GM18520 (cell line): Measurements from ENCODE around the gene AP4S1.
"Not testable (repeated sequence)": the region's sequence is repeated elsewhere in the genome, so short reads cannot be mapped to it uniquely, and the experiment has no call there.

Source experiments
- ATAC-seq: cut with Tn5 transposase; IDR thresholded peaks from one replicate; pipeline ENCODE4 v1.9.1; 2021; ENCODE audit not compliant: unreplicated experiment

Gene AP4S1

DNA sequence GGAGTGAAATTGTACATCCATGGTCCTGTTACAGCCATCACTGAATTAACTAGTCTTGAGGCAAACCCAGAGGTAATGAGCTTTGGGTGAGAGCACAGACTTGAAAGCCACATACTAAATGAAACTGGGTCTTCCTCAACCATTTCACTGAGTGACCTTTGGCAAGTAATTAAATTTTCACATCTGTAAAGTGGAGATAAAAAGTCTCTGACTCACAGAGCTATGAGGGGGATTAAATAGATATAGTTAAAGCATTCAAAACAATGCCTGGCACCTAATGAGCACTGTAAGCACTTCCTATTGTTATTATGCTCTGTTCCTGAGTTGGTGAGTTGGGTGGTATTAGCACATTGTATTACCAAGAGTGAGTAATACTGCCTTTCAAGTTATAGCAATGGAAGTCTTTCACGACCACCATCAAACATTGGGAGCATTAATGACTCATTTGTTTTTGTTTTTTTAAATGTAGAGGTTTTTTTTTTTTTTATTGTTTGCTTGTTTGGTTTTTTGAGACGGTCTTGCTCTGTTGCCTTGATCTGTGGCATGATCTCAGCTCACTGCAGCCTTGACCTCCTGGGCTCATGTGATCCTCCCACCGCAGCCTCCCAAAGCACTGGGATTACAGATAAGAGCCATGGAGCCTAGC, 13.2 kb downstream of the AP4S1 start:
- ATAC-seq: no peak

DNA sequence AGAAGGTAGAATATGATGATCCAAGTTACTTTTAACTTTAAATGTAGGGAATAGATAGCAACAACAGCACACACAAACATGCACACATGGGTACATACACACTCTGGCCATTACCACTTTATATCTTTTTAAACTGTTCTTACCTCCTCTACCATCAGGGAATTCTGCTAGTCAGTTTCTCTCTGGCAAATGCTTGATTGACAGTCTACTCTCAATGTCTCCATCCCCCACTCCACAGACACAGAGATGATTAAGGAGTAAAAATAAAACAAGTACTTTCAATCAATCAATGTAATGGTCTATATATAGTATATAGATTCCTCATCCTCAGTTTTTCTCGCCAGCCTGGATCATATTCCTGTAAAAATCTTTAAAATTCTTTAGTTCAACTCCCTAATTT, 16.9 kb downstream of the AP4S1 start:
- no peak for ATAC-seq

DNA sequence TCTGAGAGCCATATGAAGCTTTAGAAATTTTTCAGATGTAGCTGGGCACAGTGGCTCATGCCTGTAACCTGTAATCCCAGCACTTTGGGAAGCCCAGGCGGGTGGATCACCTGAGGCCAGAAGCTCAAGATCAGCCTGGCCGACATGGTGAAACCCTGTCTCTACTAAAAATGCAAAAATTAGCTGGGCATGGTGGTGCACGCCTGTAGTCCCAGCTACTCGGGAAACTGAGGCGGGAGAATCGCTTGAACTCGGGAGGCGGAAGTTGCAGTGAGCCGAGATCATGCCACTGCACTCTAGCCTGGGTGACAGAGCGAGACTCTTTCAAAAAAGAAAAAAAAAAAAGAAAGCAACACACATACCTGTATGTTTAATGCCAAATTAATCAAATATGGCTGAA, 17.4 kb downstream of the AP4S1 start:
- not testable (repeated sequence) for ATAC-seq

DNA sequence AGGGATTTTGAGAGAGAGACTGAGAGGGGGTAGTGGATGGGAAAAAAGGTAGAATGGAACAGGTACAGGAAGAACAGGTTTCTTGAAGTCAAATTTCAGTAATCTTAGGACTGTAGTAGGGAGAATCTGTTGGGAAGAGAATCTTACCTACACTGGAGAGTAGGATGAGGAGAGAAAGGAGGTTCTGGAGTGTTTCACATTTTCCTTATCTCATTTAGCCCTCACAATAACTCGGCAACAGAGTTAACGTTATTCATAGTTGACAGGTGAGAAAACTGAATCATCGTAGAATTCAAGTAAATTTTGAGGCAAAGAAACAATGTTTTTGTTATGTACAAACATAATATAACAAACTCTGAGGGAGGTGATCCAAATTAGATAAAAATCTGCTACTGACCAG, 17.9 kb downstream of the AP4S1 start:
- ATAC-seq: no peak

DNA sequence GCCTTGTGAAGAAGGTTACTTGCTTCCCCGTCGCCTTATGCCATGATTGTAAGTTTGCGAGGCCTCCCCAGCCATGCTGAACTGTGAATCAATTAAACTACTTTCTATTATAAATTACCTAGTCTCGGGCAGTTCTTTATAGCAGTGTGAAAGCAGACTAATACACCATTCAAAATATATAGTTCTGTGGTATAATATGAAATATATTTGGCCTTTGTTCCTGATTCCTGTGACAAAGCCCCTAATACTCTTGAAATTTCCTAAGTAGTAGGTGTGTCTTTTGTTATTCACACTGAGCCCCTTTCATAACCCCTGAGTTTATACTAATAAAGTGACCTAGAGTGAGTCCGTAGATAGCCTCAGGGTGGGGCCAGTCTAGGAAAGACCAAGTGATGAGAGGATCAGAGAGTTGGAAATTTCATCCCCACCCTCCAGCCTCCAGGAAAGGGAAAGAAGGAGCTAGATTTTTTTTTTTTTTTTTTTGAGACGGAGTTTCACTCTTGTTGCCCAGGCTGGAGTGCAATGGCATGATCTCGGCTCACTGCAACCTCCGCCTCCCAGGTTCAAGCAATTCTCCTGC, 20.1 kb downstream of the AP4S1 start:
- ATAC-seq: no peak

DNA sequence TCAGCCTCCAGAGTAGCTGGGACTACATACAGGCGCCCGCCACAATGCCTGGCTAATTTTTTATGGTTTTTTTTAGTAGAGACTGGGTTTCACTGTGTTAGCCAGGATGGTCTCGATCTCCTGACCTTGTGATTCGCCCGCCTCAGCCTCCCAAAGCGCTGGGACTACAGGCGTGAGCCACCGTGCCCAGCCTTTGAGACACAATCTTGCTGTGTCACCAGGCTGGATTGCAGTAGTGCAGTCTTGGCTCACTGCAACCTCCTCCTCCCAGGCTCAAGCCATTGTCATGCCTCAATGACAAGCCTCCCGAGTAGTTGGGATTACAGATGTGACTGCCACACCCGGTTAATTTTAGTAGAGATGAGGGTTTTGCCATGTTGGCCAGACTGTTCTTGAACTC, 22.1 kb downstream of the AP4S1 start:
- ATAC-seq: no peak

DNA sequence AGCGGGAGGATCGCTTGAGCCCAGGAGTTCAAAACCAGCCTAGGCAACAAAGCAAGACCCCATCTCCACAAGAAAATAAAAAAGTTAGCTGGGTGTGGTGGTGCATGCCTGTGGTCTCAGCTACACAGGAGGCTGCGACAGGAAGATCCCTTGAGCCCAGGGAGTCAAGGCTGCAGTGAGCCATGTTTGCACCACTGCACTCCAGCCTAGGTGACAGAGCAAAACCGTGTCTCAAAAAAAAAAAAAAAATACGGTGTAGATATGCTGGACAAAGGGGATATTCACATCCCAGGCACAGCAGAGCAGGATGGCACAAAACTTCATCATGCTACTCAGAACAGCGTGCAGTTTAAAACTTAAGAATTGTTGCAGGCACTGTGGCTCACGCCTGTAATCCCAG, 25.6 kb downstream of the AP4S1 start:
- ATAC-seq: no peak

DNA sequence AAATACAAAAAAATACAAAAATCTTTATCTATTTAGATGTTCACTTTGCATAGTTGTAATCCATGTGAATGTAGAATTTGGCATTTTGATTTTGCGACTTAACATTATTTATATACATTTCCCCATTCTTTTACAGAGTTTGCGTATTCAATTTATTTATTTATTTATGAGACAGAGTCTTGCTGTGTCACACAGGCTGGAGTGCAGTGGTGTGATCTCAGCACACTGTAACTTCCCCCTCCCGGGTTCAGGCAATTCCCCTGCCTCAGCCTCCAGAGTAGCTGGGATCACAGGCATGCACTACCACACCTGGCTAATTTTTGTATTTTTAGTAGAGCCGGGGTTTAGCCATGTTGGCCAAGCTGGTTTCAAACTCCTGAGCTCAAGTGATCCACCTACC, 26.1 kb downstream of the AP4S1 start:
- ATAC-seq: no peak

DNA sequence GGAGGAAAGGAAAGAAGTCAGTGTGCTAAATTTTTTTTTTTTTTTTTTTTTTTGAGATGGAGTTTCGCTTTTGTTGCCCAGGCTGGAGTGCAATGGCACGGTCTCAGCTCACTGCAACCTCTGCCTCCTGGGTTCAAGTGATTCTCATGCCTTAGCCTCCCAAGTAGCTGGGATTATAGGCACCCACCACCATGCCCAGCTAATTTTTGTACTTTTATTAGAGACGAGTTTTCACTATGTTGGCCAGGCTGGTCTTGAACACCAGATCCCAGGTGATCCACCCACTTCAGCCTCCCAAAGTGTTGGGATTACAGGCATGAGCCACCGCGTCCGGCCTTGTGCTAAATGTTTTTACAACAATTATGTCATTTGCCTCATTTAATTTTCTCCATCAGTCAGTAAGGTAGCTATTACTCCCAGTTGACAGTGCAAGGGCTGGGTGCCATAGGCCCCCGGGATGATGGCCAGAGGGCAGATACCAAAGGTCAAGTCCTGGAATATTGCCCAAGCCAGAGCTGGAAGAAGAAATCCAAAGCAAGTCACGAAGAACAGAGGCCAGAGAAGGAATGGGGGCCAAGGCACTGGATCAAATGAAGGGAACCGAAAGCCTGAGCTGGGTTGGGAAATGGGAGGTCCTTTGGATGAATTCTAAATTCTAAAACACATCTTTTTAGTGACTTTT, 27.6 kb downstream of the AP4S1 start:
- ATAC-seq: not testable (repeated sequence)

DNA sequence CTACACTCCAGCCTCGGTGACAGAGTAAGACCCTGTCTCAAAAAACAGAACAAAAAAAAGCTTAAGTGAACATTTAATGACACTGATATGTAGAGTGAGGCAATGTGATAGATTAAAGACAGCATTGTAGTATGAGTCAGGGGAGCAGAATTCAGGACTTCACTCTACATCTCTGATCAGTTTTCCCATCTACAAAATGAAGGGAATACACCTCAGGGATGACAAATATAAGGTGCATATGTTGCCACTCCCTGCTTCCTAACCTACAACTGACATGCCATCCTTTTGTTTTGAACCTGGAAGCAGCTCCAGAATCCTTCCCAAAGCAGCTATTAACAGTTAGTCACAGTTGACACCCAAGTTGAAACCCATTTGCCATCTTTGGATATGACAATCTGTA, 31.6 kb downstream of the AP4S1 start:
- ATAC-seq: no peak

DNA sequence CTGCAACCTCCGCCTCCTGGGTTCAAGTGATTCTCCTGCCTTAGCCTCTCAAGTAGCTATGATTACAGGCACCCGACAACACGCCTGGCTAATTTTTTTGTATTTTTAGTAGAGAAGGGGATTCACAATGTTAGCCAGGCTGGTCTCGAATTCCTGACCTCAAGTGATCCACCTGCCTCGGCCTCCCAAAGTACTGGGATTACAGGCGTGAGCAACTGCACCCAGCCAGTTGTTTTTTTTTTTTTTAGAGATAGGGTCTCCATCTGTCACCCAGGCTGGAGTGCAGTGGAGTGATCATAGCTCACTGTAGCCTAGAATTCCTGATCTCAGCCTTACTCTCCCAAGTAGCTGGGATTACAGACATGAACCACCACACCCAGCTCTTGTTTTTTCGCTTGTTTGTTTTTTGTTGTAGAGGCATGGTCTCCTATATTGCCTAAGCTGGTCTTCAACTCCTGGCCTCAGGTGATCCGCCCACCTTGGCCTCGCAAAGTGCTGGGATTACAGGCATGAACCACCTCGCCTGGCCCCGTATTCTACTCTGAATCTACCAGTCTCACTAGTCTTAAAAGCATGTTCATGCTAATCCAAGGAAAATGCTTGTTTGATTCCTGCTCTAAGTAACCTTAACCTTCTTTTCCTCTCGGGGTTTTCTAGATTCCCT, 32.4 kb downstream of the AP4S1 start:
- no peak for ATAC-seq

DNA sequence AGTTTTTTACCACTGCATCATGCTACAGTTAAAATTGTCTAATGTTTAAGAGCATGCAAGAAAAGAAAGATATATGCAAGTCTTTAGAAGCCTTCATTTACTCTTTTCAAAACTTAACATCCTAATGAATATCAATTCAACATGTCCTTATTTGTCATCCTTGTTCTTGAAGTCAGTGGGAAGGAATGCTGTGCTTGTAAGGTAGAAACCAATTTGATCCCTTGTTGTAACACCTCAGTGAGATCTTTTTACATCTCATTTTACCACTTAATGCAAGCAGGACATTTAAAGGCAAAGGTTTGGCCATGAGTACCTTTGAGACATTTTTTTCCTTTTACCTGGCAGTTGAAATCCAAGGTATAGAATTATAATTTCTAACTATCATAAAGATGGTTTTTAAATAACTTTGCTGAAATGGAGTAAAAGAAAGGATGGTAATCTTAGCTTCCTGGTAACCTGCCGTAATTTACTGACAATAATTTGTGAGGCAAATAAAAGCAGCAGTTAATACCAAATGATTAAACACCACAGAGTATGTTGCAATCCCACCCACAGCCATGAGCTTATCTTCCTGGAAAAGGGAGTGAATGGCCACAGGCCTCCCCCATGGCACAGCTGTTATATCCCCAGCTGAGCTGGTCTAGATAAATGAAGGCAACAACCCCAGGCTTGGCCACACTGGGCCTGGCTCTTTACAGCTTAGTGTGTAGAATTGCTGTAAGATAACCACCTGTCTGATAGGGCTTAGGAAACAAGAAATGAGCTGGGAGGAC, 33.9 kb downstream of the AP4S1 start:
- no peak for ATAC-seq

DNA sequence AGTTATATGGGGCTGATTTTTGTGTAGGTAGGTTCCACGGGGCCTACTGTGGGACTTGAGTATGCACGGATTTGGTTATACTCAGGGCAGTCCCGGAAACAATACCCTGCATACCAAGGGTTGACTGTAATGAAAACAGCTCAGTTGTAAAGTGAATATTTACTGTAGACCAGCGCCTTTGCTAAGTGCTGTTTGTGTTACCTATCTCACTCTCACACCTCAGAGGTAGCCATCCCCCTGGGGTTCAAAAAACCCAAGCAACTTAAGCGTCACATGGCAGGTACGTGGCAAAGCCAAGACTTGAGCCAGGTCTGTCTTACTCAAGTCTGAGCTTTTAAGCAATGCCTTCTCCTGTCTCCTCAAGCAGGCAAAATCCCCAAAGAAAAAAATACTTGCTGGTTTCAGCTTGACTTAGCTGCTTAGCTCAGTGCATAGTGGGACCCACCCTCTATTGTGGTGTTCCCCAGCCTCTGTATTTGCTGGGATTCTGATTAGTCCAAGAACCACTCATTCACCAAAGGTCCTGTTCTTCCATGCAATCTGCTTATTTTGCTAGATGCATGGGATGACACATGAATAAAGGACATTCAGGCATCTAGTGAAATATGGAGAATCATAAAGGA, 34.9 kb downstream of the AP4S1 start:
- no peak for ATAC-seq

DNA sequence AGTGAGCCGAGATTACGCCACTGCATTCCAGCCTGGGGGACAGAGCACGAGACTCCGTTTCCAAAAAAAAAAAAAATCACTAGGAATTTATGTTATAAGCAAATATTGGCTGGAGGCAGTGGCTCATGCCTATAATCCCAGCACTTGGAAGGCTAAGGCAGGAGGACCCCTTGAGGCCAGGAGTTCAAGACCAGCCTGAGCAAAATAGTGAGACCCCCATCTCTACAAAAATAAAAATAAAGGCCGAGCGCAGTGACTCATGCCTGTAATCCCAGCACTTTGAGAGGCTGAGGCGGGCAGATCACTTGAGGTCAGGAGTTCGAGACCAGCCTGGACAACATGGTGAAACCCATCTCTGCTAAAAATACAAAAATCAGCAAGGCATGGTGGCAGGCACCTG, 37.5 kb downstream of the AP4S1 start:
- ATAC-seq: not testable (repeated sequence)

DNA sequence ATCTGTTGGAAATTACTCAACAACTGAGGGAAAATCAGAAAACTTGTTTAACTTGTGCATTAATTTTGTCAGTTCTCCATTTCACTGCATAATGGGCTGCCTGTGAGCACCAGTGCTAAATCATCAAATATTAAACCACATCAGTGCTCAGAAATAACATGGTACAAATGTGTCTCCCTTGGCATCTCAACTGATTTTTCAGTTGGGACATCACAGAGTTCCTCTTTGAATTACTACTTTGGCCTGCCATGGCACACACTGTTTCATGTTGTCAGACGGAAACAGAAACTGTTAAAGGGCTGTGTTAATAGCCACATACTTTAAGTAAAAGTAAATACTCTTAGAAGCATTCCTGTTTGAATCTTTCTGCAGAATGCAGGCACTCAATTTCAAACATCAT, 42.8 kb downstream of the AP4S1 start:
- ATAC-seq: no peak

DNA sequence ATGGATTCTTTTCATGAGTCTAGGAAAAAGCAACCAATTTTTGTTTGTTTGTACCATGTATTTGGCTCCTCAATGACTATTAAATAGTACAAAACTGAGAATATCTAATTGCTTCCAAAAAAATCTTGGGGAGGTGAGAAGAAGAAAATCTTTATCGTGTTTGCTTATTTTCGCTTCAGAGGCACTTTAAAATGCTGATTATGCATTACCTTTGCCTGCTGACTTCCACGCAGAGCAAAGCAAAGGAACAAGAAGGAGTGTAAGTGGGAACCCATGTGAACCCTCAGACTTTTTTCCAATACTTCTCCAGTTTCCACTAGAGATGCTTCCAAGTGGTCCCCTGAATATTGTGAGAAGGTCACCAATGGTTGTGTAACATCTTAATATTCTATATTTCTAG, 43.9 kb downstream of the AP4S1 start:
- no peak for ATAC-seq

DNA sequence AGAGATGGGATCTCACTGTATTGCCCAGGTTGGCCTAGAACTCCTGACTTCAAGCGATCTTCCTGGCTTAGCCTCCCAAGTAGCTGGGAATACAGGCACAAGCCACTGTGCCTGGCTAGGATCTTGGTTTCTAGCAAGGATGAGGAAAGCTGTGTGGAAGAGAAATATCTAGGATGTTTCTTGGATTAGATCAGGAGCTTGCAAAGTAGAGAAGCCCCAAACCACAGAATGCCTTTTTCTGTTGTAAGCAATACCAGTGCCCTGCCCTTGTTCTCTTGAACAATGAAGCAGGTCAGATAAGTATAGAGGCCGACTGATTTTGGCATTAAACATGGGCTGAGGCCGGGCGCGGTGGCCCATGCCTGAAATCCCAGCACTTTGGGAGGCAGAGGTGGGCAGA, 45.0 kb downstream of the AP4S1 start:
- no peak for ATAC-seq

DNA sequence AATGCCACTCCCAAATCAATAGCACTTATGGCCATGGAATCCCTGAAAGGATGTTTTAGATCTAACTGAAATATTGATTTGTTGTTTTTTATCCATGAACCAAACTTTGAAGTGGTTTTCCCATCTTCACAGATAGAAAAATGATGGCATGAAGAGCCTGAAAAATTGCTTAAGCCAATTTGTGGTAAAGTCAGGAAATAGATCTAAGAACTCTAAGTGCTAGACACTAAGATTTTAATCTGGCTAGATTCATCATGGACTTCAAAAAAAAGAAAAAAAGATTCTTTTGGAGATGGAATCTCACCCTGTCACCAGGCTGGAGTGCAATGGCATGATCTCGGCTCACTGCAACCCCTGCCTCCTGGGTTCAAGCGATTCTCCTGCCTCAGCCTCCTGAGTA, 45.7 kb downstream of the AP4S1 start:
- ATAC-seq: no peak

DNA sequence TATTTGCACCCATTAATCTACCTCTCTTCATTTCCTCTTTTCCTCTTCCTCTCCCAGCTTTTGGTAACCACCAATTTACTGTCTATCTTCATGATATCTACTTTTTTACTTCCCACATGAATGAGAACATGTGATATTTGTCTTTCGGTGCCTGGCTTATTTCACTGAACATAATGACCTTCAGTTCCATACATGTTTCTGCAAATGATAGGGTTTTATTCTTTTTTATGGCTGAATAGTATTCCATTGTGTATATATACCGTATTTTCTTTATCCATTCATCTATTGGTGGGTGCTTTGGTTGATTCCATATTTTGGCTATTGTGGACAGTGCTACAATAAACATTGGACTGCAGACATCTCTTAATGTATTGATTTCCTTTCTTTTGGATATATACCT, 49.7 kb downstream of the AP4S1 start:
- ATAC-seq: no peak

DNA sequence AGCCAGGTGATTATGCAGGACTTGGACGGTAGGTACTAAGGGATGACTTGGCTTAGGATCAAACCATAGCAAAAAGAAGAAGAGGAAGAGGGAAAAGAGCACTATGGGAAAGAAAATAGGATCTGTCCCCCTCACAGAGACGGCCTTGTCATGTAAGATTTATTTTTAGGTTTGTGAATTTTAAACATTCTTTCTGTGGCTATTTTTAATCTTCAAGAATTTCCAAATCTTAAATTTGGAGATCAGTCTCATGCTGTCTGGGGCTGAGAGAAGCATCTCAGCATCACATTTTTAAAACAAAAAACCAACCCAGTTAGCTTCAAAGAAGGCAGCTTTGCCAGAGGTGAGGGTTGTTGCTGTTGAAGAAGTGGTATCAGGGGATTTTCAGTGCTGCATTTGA, 53.3 kb downstream of the AP4S1 start:
- no peak for ATAC-seq

DNA sequence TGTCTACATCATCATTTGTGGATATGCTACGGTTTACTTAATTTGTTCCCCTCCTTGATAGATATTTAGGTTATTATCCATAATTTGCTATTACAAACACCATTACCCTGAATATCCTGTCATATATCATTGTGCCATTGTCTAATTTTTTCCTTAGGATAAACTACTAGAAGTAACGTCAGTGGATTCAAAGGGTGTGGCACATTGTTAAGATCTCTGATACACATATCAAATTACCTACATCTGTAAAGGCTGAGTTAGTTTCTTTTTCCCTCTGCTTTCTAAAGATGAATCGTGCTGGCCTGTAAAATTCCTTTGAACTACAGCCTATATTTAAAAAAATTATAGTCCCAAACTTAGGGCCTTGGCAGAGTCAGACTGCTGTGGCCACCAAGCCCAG, 54.6 kb downstream of the AP4S1 start:
- no peak for ATAC-seq
